SU-DHL-6 (cell line): Measurements from ENCODE around the gene RNU2-63P.
"Not testable (repeated sequence)": the region's sequence is repeated elsewhere in the genome, so short reads cannot be mapped to it uniquely, and the experiment has no call there.

Source experiments
- H2AFZ ChIP-seq: fragments of 200-600 bp; sonication (generic); 2 replicates; pipeline ENCODE4 v1.6.1; 2014; ENCODE audit warnings: low read depth, mild to moderate bottlenecking, moderate library complexity, mixed read lengths, antibody characterized with exemption, low read length; ENCODE audit not compliant: severe bottlenecking
- H3F3A ChIP-seq: fragments of 200-600 bp; shearing (Covaris generic); 2 replicates; pipeline ENCODE4 v1.6.0; 2016; ENCODE audit warnings: antibody characterized with exemption, mild to moderate bottlenecking; ENCODE audit not compliant: insufficient read depth
- H3K27ac ChIP-seq: fragments of 200-600 bp; sonication (generic); 2 replicates; pipeline ENCODE4 v1.5.1; 2016; ENCODE audit warnings: low read depth, mild to moderate bottlenecking, low read length, moderate library complexity, mixed read lengths
- H3K27me3 ChIP-seq: fragments of 200-600 bp; sonication (generic), shearing (Covaris generic); 2 replicates; pipeline ENCODE4 v1.6.0; 2014; ENCODE audit warnings: mild to moderate bottlenecking, low read length
- H3K36me3 ChIP-seq: fragments of 200-600 bp; sonication (generic); 2 replicates; pipeline ENCODE4 v1.6.1; 2014; ENCODE audit warnings: mild to moderate bottlenecking, low read length, mixed read lengths
- H3K4me2 ChIP-seq: fragments of 300-600, 200-600 bp; shearing (Covaris generic), sonication (generic); 2 replicates; pipeline ENCODE4 v1.6.0; 2014; ENCODE audit warnings: low read length, low read depth, mild to moderate bottlenecking; ENCODE audit not compliant: poor library complexity, severe bottlenecking
- H3K4me3 ChIP-seq: fragments of 200-600 bp; sonication (generic); 2 replicates; pipeline ENCODE4 v1.5.1; 2014; ENCODE audit warnings: antibody characterized with exemption, low read length, mild to moderate bottlenecking, mixed read lengths; ENCODE audit not compliant: insufficient read depth, poor library complexity, severe bottlenecking
- H3K79me2 ChIP-seq: fragments of 200-600 bp; sonication (generic); 2 replicates; pipeline ENCODE4 v1.6.1; 2014; ENCODE audit warnings: mild to moderate bottlenecking, low read length, moderate library complexity; ENCODE audit not compliant: insufficient read depth
- H3K9ac ChIP-seq: fragments of 200-600 bp; sonication (generic); 2 replicates; pipeline ENCODE4 v1.7.0; 2014; ENCODE audit warnings: mild to moderate bottlenecking, low read length
- H3K9me2 ChIP-seq: fragments of 200-600 bp; sonication (generic); replicated peaks from 2 replicates; pipeline ENCODE4 v1.6.1; 2014; ENCODE audit warnings: low read length; ENCODE audit not compliant: insufficient read depth
- H3K9me3 ChIP-seq: fragments of 200-600 bp; sonication (generic); 2 replicates; pipeline ENCODE4 v1.6.1; 2014; ENCODE audit warnings: low read length, mixed read lengths; ENCODE audit not compliant: insufficient read depth
- H4K20me1 ChIP-seq: fragments of 200-600 bp; sonication (generic); 2 replicates; pipeline ENCODE4 v1.6.1; 2014; ENCODE audit warnings: low read depth, mild to moderate bottlenecking, antibody characterized with exemption, low read length, moderate library complexity, mixed read lengths
- EZH2phosphoT487 ChIP-seq: fragments of 200-600 bp; sonication (generic), shearing (Covaris generic); conservative IDR thresholded peaks from 2 replicates; pipeline ENCODE4 v1.6.1; 2018; ENCODE audit warnings: mild to moderate bottlenecking, antibody characterized with exemption, low read length, moderate library complexity, mixed read lengths
- TF ChIP-seq, protein P1 (sequence below): fragments of 200-600 bp; sonication (generic); IDR thresholded peaks from one replicate; pipeline ENCODE4 v1.5.1; 2017; ENCODE audit warnings: antibody characterized with exemption, mild to moderate bottlenecking, low read length, moderate library complexity; ENCODE audit not compliant: insufficient read depth, poor library complexity, severe bottlenecking

Gene RNU2-63P

DNA sequence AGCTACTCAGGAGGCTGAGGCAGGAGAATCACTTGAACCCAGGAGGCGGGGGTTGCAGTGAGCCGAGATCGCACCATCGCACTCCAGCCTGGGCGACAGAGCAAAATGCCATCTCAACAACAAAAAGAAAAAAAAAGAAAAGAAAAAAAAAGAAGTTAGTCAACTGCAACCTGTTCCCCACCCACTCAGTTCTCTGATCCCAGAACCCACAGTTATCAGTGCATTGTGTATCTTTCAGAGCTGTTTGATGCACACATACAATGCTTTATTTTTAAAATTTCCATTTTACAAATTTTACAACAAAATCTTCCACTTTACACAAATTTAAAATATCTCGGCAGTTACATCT lies 14.0 kb downstream of the RNU2-63P start:
- no peaks in the 10 kb centered on the region for H3K79me2 ChIP-seq

DNA sequence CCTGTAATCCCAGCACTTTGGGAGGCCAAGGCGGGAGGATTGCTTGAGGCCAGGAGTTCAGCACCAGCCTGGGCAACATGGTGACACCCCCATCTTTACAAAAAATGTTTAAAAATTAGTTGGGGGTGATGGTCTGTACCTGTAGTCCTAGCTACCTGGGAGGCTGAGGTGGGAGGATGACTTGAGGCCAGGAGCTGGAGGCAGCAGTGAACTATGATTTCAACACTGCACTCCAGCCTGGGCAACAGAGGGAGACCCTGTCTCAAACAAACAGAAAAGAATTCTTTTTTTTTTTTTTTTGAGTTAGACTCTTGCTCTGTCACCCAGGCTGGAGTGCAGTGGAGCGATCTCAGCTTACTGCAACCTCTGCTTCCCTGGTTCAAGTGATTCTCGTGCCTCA lies 15.9 kb downstream of the RNU2-63P start:
- not testable (repeated sequence) for H3K27me3 ChIP-seq, H3F3A ChIP-seq, H3K27ac ChIP-seq, H3K36me3 ChIP-seq, H2AFZ ChIP-seq, H3K9me2 ChIP-seq, H3K4me3 ChIP-seq, H3K9ac ChIP-seq, H4K20me1 ChIP-seq, H3K9me3 ChIP-seq, H3K79me2 ChIP-seq, H3K4me2 ChIP-seq

More for the DNA sequence above, 14.0 kb downstream of the RNU2-63P start:
- Histone ChIP-seq H3K9ac (no peak overlapping the region), H3K9me3 (no peaks in the 10 kb centered on the region), H3K27ac (no peak overlapping the region), H3K4me3 (no peak overlapping the region), H3F3A (no peaks in the 10 kb centered on the region), H3K27me3 (no peaks in the 10 kb centered on the region), H3K36me3 (no peaks in the 10 kb centered on the region), H3K4me2 (no peak overlapping the region), H3K9me2 (no peaks in the 10 kb centered on the region), H4K20me1 (no peaks in the 10 kb centered on the region), H2AFZ (no peak overlapping the region)
- TF ChIP-seq, protein P1, sequence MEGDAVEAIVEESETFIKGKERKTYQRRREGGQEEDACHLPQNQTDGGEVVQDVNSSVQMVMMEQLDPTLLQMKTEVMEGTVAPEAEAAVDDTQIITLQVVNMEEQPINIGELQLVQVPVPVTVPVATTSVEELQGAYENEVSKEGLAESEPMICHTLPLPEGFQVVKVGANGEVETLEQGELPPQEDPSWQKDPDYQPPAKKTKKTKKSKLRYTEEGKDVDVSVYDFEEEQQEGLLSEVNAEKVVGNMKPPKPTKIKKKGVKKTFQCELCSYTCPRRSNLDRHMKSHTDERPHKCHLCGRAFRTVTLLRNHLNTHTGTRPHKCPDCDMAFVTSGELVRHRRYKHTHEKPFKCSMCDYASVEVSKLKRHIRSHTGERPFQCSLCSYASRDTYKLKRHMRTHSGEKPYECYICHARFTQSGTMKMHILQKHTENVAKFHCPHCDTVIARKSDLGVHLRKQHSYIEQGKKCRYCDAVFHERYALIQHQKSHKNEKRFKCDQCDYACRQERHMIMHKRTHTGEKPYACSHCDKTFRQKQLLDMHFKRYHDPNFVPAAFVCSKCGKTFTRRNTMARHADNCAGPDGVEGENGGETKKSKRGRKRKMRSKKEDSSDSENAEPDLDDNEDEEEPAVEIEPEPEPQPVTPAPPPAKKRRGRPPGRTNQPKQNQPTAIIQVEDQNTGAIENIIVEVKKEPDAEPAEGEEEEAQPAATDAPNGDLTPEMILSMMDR, result no peak
- TF ChIP-seq EZH2phosphoT487, result no peak

DNA sequence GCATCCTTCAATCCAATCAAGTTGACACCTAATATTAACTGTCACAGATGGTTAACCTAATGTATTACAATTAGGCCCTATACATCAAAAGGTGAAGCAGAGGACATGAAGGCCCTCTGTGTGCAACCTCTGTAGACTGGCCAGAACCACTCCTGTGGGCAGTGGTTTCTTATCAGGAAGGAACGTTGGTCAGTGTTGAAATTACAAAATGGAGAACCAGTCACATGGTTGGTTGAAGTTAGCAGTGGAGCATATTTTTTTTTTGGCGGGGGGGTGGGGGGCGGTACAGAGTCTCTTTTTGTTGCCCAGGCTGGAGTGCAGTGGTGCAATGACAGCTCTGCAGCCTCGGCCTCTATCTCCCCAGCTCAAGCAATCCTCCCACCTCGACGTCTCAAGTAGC lies 19.8 kb downstream of the RNU2-63P start:
- Histone ChIP-seq H3K27me3 (no peaks in the 10 kb centered on the region), H3K79me2 (no peaks in the 10 kb centered on the region), H3K9me2 (no peaks in the 10 kb centered on the region), H3K4me3 (no peak overlapping the region), H3F3A (no peaks in the 10 kb centered on the region), H3K9ac (no peak overlapping the region), H3K4me2 (no peak overlapping the region), H2AFZ (no peak overlapping the region), H4K20me1 (no peaks in the 10 kb centered on the region), H3K9me3 (no peaks in the 10 kb centered on the region), H3K27ac (no peak overlapping the region), H3K36me3 (no peaks in the 10 kb centered on the region)
- no peak for TF ChIP-seq EZH2phosphoT487
- TF ChIP-seq, protein P1, result no peak

DNA sequence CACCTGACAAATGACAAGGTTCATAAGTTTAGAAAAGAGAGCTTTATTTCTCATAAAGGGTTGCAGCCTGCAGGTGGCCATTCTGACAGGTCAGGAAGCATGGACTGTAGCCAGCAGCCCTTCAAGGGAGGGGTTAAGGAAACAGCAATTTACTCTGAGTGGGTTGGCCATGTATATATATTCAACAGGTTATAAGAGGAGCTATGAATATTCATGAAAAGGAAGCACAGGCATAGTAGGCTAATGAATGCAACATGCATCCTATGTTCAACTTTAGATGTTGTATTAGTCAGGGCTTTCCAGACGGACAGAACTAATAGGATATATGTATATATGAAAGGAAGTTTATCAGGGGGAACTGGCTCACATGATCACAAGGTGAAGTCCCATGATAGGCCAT lies 20.6 kb downstream of the RNU2-63P start:
- Histone ChIP-seq H3K79me2 (no peaks in the 10 kb centered on the region), H3K9me3 (no peaks in the 10 kb centered on the region), H3K9ac (no peak overlapping the region), H3K27ac (no peak overlapping the region), H3F3A (no peaks in the 10 kb centered on the region), H3K4me3 (no peak overlapping the region), H3K27me3 (no peaks in the 10 kb centered on the region), H4K20me1 (no peaks in the 10 kb centered on the region), H3K4me2 (no peak overlapping the region), H2AFZ (no peak overlapping the region), H3K36me3 (no peaks in the 10 kb centered on the region), H3K9me2 (no peaks in the 10 kb centered on the region)
- TF ChIP-seq EZH2phosphoT487, result no peak
- TF ChIP-seq, protein P1, result no peak

DNA sequence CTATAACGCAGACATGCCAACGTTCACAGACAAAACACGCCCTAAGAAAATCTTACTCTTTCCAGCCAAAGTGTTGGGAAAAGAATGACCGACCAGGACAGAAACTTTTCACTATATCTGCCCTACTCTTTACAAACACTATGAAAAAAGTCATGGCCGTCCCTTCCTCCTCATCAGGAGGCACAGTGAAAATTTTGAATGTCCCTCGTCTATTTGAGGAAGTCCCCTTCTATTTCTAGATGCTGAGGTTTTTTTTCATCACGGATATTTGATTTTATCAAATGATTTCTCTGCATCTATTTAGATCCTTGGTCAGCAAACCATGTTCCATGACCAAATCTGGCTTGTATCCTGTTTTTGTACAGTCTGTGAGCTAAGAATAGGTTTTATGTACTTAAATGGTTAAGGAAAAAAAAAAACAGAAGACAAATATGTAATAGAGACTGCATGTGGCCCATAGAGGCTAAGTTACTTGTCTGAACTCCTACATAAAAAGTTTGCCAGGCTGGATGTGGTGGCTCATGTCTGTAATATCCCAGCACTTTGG lies 22.0 kb downstream of the RNU2-63P start:
- not testable (repeated sequence) for H3K9me3 ChIP-seq, H3K27ac ChIP-seq, H3K79me2 ChIP-seq, H3K36me3 ChIP-seq, H3K9ac ChIP-seq, H3K4me3 ChIP-seq, H3K27me3 ChIP-seq, H3K9me2 ChIP-seq, H4K20me1 ChIP-seq, H3F3A ChIP-seq, H3K4me2 ChIP-seq, H2AFZ ChIP-seq

DNA sequence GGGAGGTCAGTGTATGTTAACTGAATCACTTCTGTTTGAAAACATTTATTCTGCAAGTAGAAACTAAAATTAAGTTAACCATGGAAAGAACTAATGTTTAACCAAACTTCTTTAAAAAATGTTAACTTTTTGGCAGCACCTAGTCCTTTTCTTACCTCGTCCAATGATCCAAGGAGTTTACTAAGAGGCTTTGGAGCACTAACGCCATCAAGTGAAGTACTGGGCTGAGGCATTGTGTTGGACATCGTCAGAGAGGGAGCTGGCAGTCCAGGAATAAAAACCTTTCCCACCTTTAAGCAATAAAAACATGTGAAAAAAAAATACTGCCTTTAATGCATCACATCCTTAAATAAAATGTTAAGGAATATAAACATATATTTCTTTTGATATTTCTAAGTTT lies 23.8 kb downstream of the RNU2-63P start:
- not testable (repeated sequence) for H2AFZ ChIP-seq, H3K27ac ChIP-seq, H3K9me2 ChIP-seq, H4K20me1 ChIP-seq, H3F3A ChIP-seq, H3K27me3 ChIP-seq, H3K9ac ChIP-seq, H3K36me3 ChIP-seq, H3K4me3 ChIP-seq, H3K9me3 ChIP-seq, H3K4me2 ChIP-seq, H3K79me2 ChIP-seq
